Inferior parietal cortex (tissue), 1 donor: Measurements from ENCODE around the gene SLC25A44.

Experiments used
- DNase-seq: peaks from one replicate; pipeline ENCODE4 v3.0.0-alpha.2; 2016; ENCODE audit errors: extremely low spot score

The SLC25A44 gene

DNA sequence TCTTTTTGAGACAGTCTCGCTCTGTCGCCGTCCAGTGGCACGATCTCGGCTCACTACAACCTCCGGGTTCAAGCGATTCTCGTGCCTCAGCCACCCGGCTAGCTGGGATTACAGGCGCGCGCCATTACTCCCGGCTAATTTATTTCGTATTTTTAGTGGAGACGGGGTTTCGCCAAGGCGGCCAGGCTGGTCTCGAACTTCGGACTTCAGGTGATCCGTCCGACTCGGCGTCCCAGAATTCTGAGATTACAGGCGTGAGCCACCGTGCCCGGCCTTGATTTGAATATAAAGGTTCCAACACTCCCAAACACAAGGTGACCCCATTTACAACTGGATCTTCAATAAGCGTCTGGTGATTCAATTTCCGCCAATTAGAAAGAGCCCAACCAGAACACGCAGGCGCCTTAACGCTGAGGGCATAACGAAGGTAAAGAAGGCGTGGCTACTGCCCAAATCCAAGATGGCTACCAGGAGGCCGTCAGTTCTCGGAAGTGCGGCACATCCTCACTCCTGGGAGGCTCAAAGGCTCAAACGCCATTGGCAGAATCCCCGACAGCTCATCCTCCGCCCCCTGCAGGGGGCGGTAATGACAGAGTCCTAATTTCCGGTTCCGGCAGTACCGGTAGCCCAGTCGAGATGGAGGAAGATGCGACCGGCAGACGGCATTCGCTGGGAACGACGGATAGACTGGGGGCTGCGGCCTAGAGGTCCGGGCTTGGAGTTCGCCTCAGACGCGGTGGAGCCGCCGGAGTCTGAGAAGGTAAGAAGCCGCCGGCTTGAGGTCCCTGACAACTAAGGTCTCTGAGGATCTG lies at the start of gene SLC25A44:
SLC25A44 (plus strand) TSS at position 617 of the 812 bp plus-strand sequence. CDS start 5,744 bp downstream, outside the sequence.
- DNase-seq: peak; percentile 99

DNA sequence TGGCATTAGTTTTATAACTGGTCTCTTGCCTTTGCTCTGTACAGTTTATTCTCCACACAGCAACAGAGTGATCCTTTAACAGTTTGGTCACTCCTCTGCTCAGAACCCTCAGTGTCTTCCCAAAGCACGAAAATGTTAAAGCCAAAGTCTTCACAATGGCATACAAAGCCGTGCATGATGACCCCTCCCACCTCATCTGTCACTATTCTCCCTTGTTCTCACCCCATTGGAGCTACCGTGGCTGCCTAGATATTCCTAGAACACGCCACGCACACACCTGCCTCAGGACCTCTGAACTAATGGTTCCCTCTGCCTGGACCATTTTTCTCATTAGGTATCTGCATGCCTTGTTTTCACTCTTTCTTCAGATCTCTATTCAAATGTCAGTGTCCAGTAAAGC lies 49.2 kb upstream of the SLC25A44 start:
- DNase-seq: no peak

GRCh38 chr1:156145650-156146019 lies 48.3 kb upstream of the SLC25A44 start:
- no peak for DNase-seq

DNA sequence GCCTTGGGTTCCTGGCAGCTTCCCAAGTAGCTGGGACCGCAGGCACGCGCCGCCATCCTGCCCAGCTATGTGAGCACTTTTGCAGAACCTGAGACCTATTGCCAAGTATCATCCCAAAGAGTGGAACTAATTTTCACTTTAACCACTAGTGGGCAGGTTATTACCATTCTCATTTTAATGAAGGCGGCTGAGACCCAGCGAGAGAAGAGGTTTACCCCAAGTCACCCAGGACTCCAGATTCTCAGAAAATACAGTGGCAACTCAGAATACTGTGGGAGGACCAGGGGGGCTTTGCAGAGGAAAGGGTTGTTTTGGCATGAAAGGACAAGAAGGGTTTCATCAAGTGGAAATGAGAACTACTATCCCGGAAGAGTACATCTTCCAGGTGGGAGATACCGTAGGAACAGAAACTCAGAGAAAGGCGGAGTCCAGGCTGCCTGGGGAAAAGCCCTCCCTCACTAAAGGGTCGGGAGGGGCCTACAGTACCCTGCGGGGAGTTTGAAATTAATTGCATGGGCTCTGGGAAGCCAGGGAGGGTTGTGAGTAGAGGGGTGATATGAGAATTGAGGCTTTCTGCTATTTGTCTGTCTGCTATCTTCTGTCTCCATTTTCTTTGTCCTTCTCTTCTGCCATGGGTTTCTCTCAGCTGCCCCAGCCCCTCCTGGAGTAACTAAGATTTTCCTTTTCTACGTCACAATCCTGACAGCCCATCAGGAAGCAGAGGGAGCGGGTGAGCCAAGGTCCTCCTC lies 47.7 kb upstream of the SLC25A44 start:
- peak; percentile 89 for DNase-seq

- DNase-seq: no peak
These were observed 47.0 kb upstream of the SLC25A44 start for GRCh38 chr1:156146769-156147405.

DNA sequence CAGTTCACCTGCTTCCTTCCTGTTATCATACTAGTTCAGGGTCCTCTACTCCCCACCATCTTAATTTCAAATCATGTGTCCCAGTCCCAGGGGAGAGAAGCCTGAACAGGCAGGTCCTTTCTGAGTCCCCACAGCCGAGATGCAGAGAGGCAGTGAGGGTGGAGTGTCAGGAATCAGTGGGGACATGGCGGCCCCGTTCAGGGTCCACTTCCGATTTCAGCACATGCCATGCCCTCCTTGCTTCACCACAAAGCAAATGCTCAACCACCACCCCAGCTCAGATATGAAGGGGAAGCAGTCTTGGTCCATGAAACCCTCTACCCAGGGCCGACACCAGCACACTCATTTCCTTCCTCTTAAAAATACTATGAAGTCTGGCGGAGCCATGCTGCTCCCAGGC lies 45.7 kb upstream of the SLC25A44 start:
- DNase-seq: no peak

DNA sequence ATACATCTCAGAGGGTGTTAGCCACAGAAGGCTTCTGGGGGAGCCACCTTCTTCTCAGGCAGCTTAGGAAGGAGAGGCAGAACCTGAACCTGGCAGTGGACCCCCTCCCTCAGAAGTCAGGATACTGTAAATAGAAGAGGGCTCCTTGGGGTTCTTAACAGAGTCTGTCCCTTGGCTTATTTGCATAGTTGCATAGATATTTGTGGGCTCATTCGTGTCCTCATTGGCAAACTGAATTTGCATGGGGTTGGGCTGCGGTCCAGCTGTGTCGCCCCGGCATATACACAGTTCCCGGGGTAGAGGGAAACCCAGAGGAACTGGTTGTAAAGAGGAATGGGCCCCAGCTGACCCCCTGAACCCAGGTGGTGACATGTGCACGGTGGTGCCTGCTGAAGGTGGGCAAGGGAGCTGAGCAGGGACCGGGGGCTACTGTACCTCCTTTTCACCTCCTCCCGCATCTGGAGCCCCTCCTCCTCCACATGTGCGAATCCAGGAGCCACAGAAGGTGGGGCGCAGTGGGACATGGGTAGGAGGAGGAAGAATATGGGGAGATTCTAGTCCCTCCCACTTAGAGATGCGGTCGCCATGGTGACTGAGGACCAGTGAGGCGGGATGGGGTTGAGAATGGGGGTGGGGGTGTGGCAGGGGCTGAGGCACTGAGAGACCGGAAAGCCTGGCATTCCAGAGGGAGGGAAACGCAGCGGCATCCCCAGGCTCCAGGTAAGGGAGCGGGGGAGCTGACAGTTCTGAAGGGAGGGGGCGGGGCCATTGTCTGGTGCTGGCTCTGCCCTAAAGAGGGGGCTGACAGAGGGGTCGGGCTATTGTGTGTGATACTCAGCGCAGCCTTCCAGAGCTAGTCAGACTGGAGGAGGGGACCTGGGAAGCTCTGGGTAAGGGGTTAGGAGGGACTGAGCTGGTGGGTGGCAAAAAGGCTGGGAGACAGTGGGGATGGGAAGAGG lies 44.3 kb upstream of the SLC25A44 start:
- DNase-seq: no peak

DNA sequence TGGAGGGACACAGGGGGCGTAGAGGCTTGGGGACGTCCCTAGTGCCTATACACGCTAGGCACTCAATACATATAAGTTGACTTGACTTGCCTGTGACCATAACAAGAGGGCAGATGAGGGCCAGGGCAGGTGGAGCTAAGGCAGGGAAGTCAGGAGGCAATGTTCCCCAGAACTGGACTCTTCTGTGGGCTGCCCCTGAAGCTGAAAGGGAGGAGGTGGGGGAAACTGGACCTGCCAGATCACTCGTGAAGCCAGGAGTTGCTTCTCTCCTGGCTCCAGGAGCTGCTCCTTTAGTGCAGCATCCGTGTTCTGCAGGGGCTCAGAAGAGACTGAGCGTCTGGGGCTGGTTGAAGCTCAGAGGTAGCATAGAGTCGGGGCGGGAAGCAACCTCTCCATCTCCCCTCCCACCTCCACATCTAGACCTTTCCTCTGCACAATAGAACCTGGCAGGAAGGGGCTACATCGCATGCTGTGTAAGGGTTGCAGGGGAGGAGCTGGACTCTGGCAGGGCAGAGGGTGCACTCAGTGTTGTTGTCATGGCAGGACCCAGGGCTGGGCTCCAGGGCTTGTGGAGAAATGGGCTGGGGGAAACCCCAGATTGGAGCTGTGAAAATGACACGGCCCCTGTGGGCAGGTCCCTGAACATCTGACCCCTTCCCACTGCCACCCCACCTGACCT lies 43.4 kb upstream of the SLC25A44 start:
- no peak for DNase-seq

DNA sequence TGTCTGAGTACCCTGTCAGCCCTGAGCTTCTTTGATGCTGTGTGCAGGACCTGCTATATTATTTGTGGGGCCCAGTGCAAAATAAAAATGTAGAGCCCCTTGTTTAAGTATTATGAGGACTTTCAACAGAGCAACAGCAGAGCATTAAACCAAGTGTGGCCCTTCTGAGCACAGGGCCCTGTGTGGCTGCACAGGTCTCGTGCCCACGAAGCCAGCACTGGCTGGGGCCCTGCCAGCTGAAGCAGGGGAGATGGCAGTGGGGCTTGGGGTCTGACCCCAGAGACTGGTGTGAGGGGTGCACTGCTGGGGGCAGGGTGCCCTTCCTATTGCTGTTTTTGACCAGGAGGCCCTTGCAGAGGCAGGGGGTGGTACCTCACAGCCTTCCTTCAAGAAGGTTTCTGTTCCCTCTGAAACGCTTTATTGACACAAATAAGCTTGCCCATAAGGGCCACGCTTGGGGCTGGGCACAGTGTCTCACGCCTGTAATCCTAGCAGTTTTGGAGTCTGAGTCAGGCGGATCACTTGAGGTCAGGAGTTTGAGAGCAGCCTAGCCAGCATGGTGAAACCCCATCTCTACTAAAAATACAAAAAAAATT lies 42.7 kb upstream of the SLC25A44 start:
- DNase-seq: no peak

- no peak for DNase-seq
These were observed 41.3 kb upstream of the SLC25A44 start for GRCh38 chr1:156152628-156153027.

GRCh38 chr1:156153362-156153761 lies 40.5 kb upstream of the SLC25A44 start, which contains the start of gene SEMA4A:
Gene SEMA4A, plus strand, starts transcription at chr1:156153585. Its CDS starts 994 bp downstream, at chr1:156154579.
- no peak for DNase-seq

GRCh38 chr1:156154317-156154749 lies 39.6 kb upstream of the SLC25A44 start:
- DNase-seq: no peak

- DNase-seq: no peak
These were observed 38.0 kb upstream of the SLC25A44 start for GRCh38 chr1:156155756-156156510.

GRCh38 chr1:156157506-156157905 lies 36.4 kb upstream of the SLC25A44 start:
- DNase-seq: no peak

- DNase-seq: no peak
These were observed 35.9 kb upstream of the SLC25A44 start for GRCh38 chr1:156157966-156158365.

DNA sequence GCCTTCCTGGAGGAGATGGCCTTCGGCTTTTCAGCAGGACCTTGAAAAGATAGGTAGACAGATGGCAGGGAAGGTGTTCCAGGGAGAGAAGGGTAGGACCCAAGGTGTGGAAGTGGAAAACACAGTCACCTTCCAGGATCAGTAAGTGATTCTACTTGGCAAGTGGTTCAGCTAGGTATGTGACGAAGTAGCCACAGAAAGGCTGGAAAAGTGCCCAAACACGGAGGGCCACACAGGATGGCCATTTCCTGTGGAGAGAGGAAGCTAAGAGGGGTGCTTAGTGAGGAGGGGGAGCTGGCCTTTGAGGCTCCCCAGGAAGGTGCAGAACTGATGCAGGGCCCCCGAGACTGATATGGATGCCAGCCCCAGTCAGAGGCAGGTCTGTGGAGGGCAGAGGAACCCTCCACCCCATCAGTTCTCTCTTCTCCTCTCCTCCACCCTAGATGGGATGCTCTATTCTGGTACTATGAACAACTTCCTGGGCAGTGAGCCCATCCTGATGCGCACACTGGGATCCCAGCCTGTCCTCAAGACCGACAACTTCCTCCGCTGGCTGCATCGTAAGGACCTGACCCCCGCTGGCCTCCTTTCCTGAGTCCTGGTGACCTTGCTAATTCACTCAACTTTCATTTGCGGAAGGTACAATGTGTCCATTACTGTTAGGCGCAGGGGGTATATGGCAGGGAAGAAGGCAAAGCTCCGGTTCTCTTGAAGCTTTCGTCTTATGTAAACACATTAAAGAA lies 33.7 kb upstream of the SLC25A44 start:
- DNase-seq: no peak

GRCh38 chr1:156160743-156161171 lies 33.1 kb upstream of the SLC25A44 start:
- no peak for DNase-seq

DNA sequence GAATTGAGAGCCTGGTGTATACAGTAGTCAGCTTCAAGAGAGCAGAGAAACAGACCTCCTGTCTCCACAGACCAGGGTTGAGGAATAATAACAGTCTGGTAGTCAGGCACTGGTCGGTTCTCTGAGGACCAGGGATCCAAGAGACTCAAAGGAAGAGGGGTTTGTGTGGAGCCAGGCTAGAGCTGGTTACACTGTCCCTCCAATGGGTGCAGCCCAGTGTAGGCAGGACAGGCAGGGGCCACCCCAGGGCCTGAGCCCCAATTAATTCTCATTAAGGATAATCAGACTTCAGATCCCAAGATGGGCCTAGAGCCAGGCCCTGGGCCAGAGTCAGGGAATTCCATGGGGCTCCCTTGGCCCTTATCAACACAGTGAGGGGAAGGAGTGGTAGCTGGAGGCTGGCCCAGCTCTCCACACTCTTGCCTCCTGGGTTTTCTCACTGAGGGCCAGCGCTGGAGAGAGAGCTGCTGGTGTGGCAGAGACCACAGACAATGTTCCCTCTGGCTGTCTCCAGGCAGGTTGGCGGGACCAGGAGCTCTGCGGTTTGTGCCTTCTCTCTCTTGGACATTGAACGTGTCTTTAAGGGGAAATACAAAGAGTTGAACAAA lies 31.4 kb upstream of the SLC25A44 start:
- DNase-seq: no peak
